ENCODE measurements around the gene CT45A2. TPM values are rescaled to one million over a fixed set of nuclear protein-coding genes. Genes with fewer than 3 reads are reported as not detected.

The CT45A2 gene, protein sequence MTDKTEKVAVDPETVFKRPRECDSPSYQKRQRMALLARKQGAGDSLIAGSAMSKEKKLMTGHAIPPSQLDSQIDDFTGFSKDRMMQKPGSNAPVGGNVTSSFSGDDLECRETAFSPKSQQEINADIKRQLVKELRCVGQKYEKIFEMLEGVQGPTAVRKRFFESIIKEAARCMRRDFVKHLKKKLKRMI
- not detected in 2 replicates for total RNA-seq

GRCh38 chrX:135819912-135820311, at the start of gene CT45A2:
Gene CT45A2, minus strand, starts transcription at chrX:135820012. Its CDS starts 3,747 bp downstream, at chrX:135816265.

DNA sequence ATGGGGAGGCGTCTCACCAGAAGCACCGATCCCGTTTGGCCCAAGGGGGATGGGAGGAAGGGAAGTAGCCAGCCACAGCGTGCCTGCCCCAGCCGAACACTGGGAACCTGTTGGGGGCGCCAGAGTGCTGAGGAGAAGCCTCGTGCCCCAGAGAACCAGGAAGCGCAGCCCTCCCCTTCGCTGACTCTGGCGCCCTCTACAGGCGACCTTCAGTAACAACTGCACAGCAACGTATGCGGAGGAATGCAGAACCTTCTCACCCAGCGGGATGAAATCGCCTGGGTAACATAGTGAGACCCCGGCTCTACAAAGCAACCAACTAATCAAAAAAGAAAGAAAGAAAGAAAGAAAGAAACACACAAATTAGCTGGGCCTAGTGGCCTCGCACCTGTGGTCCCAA, 34.6 kb upstream of the CT45A2 start, which contains the start of gene CT45A8:
CT45A8 (minus strand) TSS at position 101 of the 400 bp plus-strand sequence. CDS start 3,755 bp downstream, outside the sequence.

GRCh38 chrX:135837180-135837579, 17.4 kb upstream of the CT45A2 start, which contains the start of gene CT45A7:
Gene CT45A7, minus strand, starts transcription at chrX:135837280. Its CDS starts 3,747 bp downstream, at chrX:135833533.

DNA sequence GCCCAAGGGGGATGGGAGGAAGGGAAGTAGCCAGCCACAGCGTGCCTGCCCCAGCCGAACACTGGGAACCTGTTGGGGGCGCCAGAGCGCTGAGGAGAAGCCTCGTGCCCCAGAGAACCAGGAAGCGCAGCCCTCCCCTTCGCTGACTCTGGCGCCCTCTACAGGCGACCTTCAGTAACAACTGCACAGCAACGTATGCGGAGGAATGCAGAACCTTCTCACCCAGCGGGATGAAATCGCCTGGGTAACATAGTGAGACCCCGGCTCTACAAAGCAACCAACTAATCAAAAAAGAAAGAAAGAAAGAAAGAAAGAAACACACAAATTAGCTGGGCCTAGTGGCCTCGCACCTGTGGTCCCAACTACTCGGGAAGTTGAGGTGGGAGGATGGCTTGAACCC, 17.1 kb downstream of the CT45A2 start, which contains the start of gene CT45A6:
CT45A6 (minus strand) TSS at position 101 of the 400 bp plus-strand sequence. CDS start 3,794 bp downstream, outside the sequence.

DNA sequence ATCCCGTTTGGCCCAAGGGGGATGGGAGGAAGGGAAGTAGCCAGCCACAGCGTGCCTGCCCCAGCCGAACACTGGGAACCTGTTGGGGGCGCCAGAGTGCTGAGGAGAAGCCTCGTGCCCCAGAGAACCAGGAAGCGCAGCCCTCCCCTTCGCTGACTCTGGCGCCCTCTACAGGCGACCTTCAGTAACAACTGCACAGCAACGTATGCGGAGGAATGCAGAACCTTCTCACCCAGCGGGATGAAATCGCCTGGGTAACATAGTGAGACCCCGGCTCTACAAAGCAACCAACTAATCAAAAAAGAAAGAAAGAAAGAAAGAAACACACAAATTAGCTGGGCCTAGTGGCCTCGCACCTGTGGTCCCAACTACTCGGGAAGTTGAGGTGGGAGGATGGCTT, 34.4 kb downstream of the CT45A2 start, which contains the start of gene CT45A5:
CT45A5 (minus strand) TSS at position 101 of the 400 bp plus-strand sequence. CDS start 3,774 bp downstream, outside the sequence.

DNA sequence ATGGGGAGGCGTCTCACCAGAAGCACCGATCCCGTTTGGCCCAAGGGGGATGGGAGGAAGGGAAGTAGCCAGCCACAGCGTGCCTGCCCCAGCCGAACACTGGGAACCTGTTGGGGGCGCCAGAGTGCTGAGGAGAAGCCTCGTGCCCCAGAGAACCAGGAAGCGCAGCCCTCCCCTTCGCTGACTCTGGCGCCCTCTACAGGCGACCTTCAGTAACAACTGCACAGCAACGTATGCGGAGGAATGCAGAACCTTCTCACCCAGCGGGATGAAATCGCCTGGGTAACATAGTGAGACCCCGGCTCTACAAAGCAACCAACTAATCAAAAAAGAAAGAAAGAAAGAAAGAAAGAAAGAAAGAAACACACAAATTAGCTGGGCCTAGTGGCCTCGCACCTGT, 51.7 kb downstream of the CT45A2 start, which contains the start of gene CT45A3:
CT45A3 (minus strand) TSS at position 101 of the 400 bp plus-strand sequence. CDS start 3,747 bp downstream, outside the sequence.

Other genes with a start within 250 kb of the CT45A2 start
- gene CT45A1, start 106.4 kb downstream of the CT45A2 start, total RNA-seq: not detected in 2 replicates
- not detected in 2 replicates for gene CT45A3, start 51.8 kb downstream of the CT45A2 start, total RNA-seq
- not detected in 2 replicates for gene CT45A5, start 34.5 kb downstream of the CT45A2 start, total RNA-seq
- not detected in 2 replicates for gene CT45A6, start 17.2 kb downstream of the CT45A2 start, total RNA-seq
- gene CT45A7, start 17.3 kb upstream of the CT45A2 start, total RNA-seq: not detected in 2 replicates
- not detected in 2 replicates for gene CT45A8, start 34.5 kb upstream of the CT45A2 start, total RNA-seq
- not detected in 2 replicates for gene CT45A9, start 51.8 kb upstream of the CT45A2 start, total RNA-seq
- not detected in 2 replicates for gene CT45A10, start 73.4 kb upstream of the CT45A2 start, total RNA-seq
- gene SAGE1, start 73.7 kb upstream of the CT45A2 start, total RNA-seq: not detected in 2 replicates
- 31.1 and 34.4 TPM in 2 replicates for gene MMGT1, start 154.0 kb upstream of the CT45A2 start, total RNA-seq
- gene SLC9A6, start 165.4 kb upstream of the CT45A2 start, total RNA-seq: 18.0 and 23.4 TPM in 2 replicates

All from thoracic aorta endothelial cell (primary cell).